ENCODE data around the gene PCDHGA1. TPM values are rescaled to one million over a fixed set of nuclear protein-coding genes. Genes with fewer than 3 reads are reported as not detected.

Gene PCDHGA1
- total RNA-seq, 1 experiment from 2014 or later, result 0.32 TPM

GRCh38 chr5:141397756-141398551 lies 67.6 kb downstream of the PCDHGA1 start, which contains the start of gene PCDHGB5:
TSS of gene PCDHGB5 (plus strand) at chr5:141397947. CDS start at chr5:141398128, 181 bp downstream.

GRCh38 chr5:141402553-141403243 lies 72.4 kb downstream of the PCDHGA1 start, which contains the start of gene PCDHGA9:
TSS of gene PCDHGA9 (plus strand) at chr5:141402778. CDS start at chr5:141402953, 175 bp downstream.

GRCh38 chr5:141407790-141408505 lies 77.6 kb downstream of the PCDHGA1 start, which contains the start of gene PCDHGB6:
TSS of gene PCDHGB6 (plus strand) at chr5:141408021. CDS start at chr5:141408203, 182 bp downstream.

GRCh38 chr5:141412854-141413539 lies 82.7 kb downstream of the PCDHGA1 start, which contains the start of gene PCDHGA10:
TSS of gene PCDHGA10 (plus strand) at chr5:141412987. CDS start at chr5:141413176, 189 bp downstream.

GRCh38 chr5:141417494-141418172 lies 87.3 kb downstream of the PCDHGA1 start, which contains the start of gene PCDHGB7:
TSS of gene PCDHGB7 (plus strand) at chr5:141417677. CDS start at chr5:141417860, 183 bp downstream.

GRCh38 chr5:141420855-141421488 lies 90.7 kb downstream of the PCDHGA1 start, which contains the start of gene PCDHGA11:
TSS of gene PCDHGA11 (plus strand) at chr5:141421051. CDS start at chr5:141421228, 177 bp downstream.

GRCh38 chr5:141430332-141431113 lies 100.2 kb downstream of the PCDHGA1 start, which contains the start of gene PCDHGA12:
TSS of gene PCDHGA12 (plus strand) at chr5:141430507. CDS start at chr5:141430760, 253 bp downstream.

GRCh38 chr5:141475625-141476131 lies 145.4 kb downstream of the PCDHGA1 start, which contains the start of gene PCDHGC3:
TSS of gene PCDHGC3 (plus strand) at chr5:141475966. CDS start at chr5:141476117, 151 bp downstream.

GRCh38 chr5:141484641-141485311 lies 154.5 kb downstream of the PCDHGA1 start, which contains the start of gene PCDHGC4:
TSS of gene PCDHGC4 (plus strand) at chr5:141485030. CDS start at chr5:141485174, 144 bp downstream.

GRCh38 chr5:141488591-141489561 lies 158.6 kb downstream of the PCDHGA1 start, which contains the start of gene PCDHGC5:
TSS of gene PCDHGC5 (plus strand) at chr5:141489081. CDS start at chr5:141489241, 160 bp downstream.

Other genes with a start within 250 kb of the PCDHGA1 start
- 3.1 to 3.9 TPM (median 3.4 TPM) in 5 replicates for gene PCDHB2, start 235.9 kb upstream of the PCDHGA1 start, total RNA-seq (2022; extraction: Qiagen RNA extraction)
- gene PCDHB3, start 230.0 kb upstream of the PCDHGA1 start, total RNA-seq (2022; extraction: Qiagen RNA extraction), result 0.03 to 0.07 TPM in 2 of 5 replicates, not detected in the others
- gene PCDHB4, start 208.7 kb upstream of the PCDHGA1 start, total RNA-seq (2022; extraction: Qiagen RNA extraction), result 0.06 to 0.10 TPM (median 0.07 TPM) in 3 of 5 replicates, not detected in the others
- gene PCDHB5, start 195.3 kb upstream of the PCDHGA1 start, total RNA-seq (2022; extraction: Qiagen RNA extraction), result 1.1 to 1.8 TPM (median 1.6 TPM) in 5 replicates
- 0.84 to 1.1 TPM (median 1.0 TPM) in 5 replicates for gene PCDHB6, start 180.5 kb upstream of the PCDHGA1 start, total RNA-seq (2022; extraction: Qiagen RNA extraction)
- not detected in 5 replicates for gene PCDHB7, start 157.9 kb upstream of the PCDHGA1 start, total RNA-seq (2022; extraction: Qiagen RNA extraction)
- gene PCDHB8, start 152.7 kb upstream of the PCDHGA1 start, total RNA-seq (2022; extraction: Qiagen RNA extraction), result 0.13 to 0.36 TPM (median 0.30 TPM) in 5 replicates
- gene PCDHB16, start 148.1 kb upstream of the PCDHGA1 start, total RNA-seq (2022; extraction: Qiagen RNA extraction), result 0.05 to 0.08 TPM (median 0.05 TPM) in 4 of 5 replicates, not detected in the other
- 0.03 TPM in 1 of 5 replicates, not detected in the others for gene PCDHB9, start 143.4 kb upstream of the PCDHGA1 start, total RNA-seq (2022; extraction: Qiagen RNA extraction)
- gene PCDHB10, start 138.2 kb upstream of the PCDHGA1 start, total RNA-seq (2022; extraction: Qiagen RNA extraction), result 0.03 to 0.06 TPM (median 0.05 TPM) in 3 of 5 replicates, not detected in the others
- 0.03 to 0.08 TPM (median 0.06 TPM) in 5 replicates for gene PCDHB11, start 130.9 kb upstream of the PCDHGA1 start, total RNA-seq (2022; extraction: Qiagen RNA extraction)
- 0.06 TPM in 1 of 5 replicates, not detected in the others for gene PCDHB12, start 121.8 kb upstream of the PCDHGA1 start, total RNA-seq (2022; extraction: Qiagen RNA extraction)
- gene PCDHB13, start 116.6 kb upstream of the PCDHGA1 start, total RNA-seq (2022; extraction: Qiagen RNA extraction), result 0.06 to 0.09 TPM (median 0.09 TPM) in 4 of 5 replicates, not detected in the other
- gene PCDHB14, start 107.2 kb upstream of the PCDHGA1 start, total RNA-seq (2022; extraction: Qiagen RNA extraction), result 0.06 to 0.10 TPM (median 0.08 TPM) in 5 replicates
- gene PCDHB15, start 85.1 kb upstream of the PCDHGA1 start, total RNA-seq (2022; extraction: Qiagen RNA extraction), result 0.03 to 0.14 TPM (median 0.06 TPM) in 5 replicates
- gene SLC25A2, start 26.5 kb upstream of the PCDHGA1 start, total RNA-seq (2022; extraction: Qiagen RNA extraction), result not detected in 5 replicates
- 60.4 to 85.3 TPM (median 69.6 TPM) in 5 replicates for gene TAF7, start 9.7 kb upstream of the PCDHGA1 start, total RNA-seq (2022; extraction: Qiagen RNA extraction)
- gene PCDHGA2, start 8.2 kb downstream of the PCDHGA1 start, total RNA-seq (2022; extraction: Qiagen RNA extraction), result 0.54 to 0.91 TPM (median 0.62 TPM) in 5 replicates
- not detected in 5 replicates for gene PCDHGA3, start 13.3 kb downstream of the PCDHGA1 start, total RNA-seq (2022; extraction: Qiagen RNA extraction)
- gene PCDHGB1, start 19.6 kb downstream of the PCDHGA1 start, total RNA-seq (2022; extraction: Qiagen RNA extraction), result 1.3 to 2.2 TPM (median 1.6 TPM) in 5 replicates
- gene PCDHGA4, start 24.5 kb downstream of the PCDHGA1 start, total RNA-seq (2022; extraction: Qiagen RNA extraction), result 0.06 to 0.16 TPM (median 0.12 TPM) in 4 of 5 replicates, not detected in the other
- 0.05 to 0.13 TPM (median 0.11 TPM) in 4 of 5 replicates, not detected in the other for gene PCDHGB2, start 29.5 kb downstream of the PCDHGA1 start, total RNA-seq (2022; extraction: Qiagen RNA extraction)
- gene PCDHGA5, start 33.6 kb downstream of the PCDHGA1 start, total RNA-seq (2022; extraction: Qiagen RNA extraction), result 0.10 to 0.23 TPM (median 0.13 TPM) in 5 replicates
- gene PCDHGB3, start 39.7 kb downstream of the PCDHGA1 start, total RNA-seq (2022; extraction: Qiagen RNA extraction), result 0.20 to 0.25 TPM (median 0.21 TPM) in 5 replicates
- 0.14 to 0.26 TPM (median 0.20 TPM) in 5 replicates for gene PCDHGA6, start 43.4 kb downstream of the PCDHGA1 start, total RNA-seq (2022; extraction: Qiagen RNA extraction)
- gene PCDHGA7, start 52.2 kb downstream of the PCDHGA1 start, total RNA-seq (2022; extraction: Qiagen RNA extraction), result 0.57 to 1.2 TPM (median 0.76 TPM) in 5 replicates
- gene PCDHGB4, start 57.2 kb downstream of the PCDHGA1 start, total RNA-seq (2022; extraction: Qiagen RNA extraction), result 0.56 to 1.1 TPM (median 0.85 TPM) in 5 replicates
- 0.02 to 0.05 TPM (median 0.05 TPM) in 3 of 5 replicates, not detected in the others for gene PCDHGA8, start 62.1 kb downstream of the PCDHGA1 start, total RNA-seq (2022; extraction: Qiagen RNA extraction)
- gene PCDHGB5, start 67.4 kb downstream of the PCDHGA1 start, total RNA-seq (2022; extraction: Qiagen RNA extraction), result 2.0 to 2.6 TPM (median 2.3 TPM) in 5 replicates
- 0.05 to 0.07 TPM (median 0.07 TPM) in 4 of 5 replicates, not detected in the other for gene PCDHGA9, start 72.3 kb downstream of the PCDHGA1 start, total RNA-seq (2022; extraction: Qiagen RNA extraction)
- gene PCDHGB6, start 77.5 kb downstream of the PCDHGA1 start, total RNA-seq (2022; extraction: Qiagen RNA extraction), result 0.05 to 0.18 TPM (median 0.10 TPM) in 5 replicates
- 0.02 to 0.03 TPM (median 0.02 TPM) in 3 of 5 replicates, not detected in the others for gene PCDHGA10, start 82.5 kb downstream of the PCDHGA1 start, total RNA-seq (2022; extraction: Qiagen RNA extraction)
- gene PCDHGB7, start 87.2 kb downstream of the PCDHGA1 start, total RNA-seq (2022; extraction: Qiagen RNA extraction), result 0.02 to 0.08 TPM (median 0.07 TPM) in 5 replicates
- 0.02 to 0.06 TPM (median 0.02 TPM) in 3 of 5 replicates, not detected in the others for gene PCDHGA11, start 90.5 kb downstream of the PCDHGA1 start, total RNA-seq (2022; extraction: Qiagen RNA extraction)
- 0.03 TPM in 2 of 5 replicates, not detected in the others for gene PCDHGA12, start 100.0 kb downstream of the PCDHGA1 start, total RNA-seq (2022; extraction: Qiagen RNA extraction)
- gene PCDHGC3, start 145.5 kb downstream of the PCDHGA1 start, total RNA-seq (2022; extraction: Qiagen RNA extraction), result 5.3 to 6.9 TPM (median 6.2 TPM) in 5 replicates
- gene PCDHGC4, start 154.5 kb downstream of the PCDHGA1 start, total RNA-seq (2022; extraction: Qiagen RNA extraction), result not detected in 5 replicates
- gene PCDHGC5, start 158.6 kb downstream of the PCDHGA1 start, total RNA-seq (2022; extraction: Qiagen RNA extraction), result 0.02 TPM in 1 of 5 replicates, not detected in the others